ENCODE data around the gene CACNA1C.

DNA sequence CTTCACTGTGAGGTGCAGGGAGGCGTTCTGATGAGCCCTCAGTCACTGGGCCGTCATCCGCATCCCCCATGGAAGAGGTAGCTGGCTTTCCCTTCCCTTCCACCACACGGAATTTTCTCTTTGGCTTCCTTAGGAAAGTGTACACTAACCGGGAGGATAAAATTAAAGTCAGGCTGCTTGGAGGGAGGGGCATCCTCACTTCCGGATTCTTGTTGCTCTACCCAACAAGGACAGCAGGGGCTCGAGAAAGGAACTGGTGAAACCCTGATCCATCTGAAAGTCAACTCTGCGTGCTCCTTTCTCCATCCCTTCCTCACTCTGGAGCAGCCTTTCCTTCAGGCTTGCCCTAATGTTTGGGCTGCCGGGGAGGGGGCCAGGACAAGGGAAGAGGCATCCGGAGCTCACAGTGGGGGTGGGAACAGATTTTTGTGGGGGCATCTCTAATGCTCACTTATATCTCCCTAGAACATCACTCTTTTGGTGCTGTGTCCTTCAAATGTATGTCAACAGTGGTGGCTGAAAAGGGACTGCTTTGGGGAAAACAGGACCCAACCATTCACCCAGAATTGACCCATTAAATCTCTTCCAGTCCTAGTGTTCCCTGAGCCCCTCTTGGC lies 640.6 kb downstream of the CACNA1C start:
- TF ChIP-seq, protein P1, sequence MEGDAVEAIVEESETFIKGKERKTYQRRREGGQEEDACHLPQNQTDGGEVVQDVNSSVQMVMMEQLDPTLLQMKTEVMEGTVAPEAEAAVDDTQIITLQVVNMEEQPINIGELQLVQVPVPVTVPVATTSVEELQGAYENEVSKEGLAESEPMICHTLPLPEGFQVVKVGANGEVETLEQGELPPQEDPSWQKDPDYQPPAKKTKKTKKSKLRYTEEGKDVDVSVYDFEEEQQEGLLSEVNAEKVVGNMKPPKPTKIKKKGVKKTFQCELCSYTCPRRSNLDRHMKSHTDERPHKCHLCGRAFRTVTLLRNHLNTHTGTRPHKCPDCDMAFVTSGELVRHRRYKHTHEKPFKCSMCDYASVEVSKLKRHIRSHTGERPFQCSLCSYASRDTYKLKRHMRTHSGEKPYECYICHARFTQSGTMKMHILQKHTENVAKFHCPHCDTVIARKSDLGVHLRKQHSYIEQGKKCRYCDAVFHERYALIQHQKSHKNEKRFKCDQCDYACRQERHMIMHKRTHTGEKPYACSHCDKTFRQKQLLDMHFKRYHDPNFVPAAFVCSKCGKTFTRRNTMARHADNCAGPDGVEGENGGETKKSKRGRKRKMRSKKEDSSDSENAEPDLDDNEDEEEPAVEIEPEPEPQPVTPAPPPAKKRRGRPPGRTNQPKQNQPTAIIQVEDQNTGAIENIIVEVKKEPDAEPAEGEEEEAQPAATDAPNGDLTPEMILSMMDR (conservative IDR thresholded peaks at IDR 0.05 in 1 of 2, IDR thresholded peaks at IDR 0.05 in 1 of 2; ENCODE audit: low read depth in 1 of 2, low read length in 2 of 2): peak in 1 of 2 donors; percentile 10
- no peak for TF ChIP-seq EZH2 (IDR thresholded peaks at IDR 0.05; ENCODE audit: low read length, missing control alignments)
